ENCODE results near the gene HHAT. TPM values are rescaled to one million over a fixed set of nuclear protein-coding genes. Genes with fewer than 3 reads are reported as not detected.

Gene HHAT
- total RNA-seq, 2 donors from 2014 or later: 16.3 to 19.0 TPM

DNA sequence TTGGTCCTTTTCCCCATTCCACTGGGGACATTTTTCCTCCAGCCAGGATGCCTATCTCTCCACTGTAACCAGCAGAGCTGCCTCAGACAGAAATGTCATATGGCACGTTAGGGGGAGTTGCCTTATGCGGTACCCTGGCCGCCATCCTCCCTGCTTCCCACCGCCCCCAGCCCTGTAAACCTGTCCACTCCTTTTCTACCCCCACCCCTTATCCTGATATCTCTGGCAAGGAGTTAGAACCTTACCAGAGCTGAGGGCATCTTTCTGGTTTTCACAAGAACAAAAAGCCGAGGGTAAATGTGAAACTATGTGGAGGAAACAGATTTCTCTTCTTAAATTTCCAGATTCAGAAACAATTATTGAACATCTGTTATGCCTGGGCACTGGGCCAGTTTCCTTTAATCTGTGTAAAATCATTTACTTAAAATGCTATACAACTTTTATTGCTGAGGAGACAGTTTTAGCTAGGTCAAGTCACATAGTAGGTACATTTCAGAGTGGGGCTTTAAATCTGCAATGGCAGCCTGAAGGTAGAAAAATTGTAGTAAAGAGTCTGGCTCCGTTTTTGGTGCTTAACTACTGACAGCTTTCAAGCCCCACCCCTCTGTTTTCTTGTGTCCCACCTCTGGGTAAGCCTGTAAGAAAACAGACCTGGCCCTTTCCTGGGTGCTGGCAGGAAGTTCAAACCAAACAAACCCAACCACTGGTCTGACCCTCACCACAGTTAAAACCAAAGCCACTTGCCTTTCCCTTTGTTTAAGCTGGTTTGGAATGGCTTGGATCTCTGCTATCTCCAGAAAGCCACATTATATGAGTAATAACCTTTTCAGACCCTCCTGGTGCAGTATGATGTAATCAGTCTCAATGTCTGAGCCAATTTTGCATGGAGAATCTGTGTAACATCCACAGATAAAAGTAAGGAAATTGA lies 319.0 kb downstream of the HHAT start:
- Histone ChIP-seq H3K9me3 (no peaks in the 10 kb centered on the region), H3K27me3 (replicated peaks; ENCODE audit: insufficient read depth) (no peaks in the 10 kb centered on the region), H3K4me1 (replicated peaks) (no peaks in the 10 kb centered on the region), H3K27ac (no peak overlapping the region), H3K4me3 (no peak overlapping the region), H3K36me3 (no peaks in the 10 kb centered on the region)
- 40% methylated on average over 6 of the region's 6 CpGs for WGBS
- TF ChIP-seq POLR2AphosphoS5 (IDR thresholded peaks at IDR 0.05) (no peak), CTCF (IDR thresholded peaks at IDR 0.05) (no peak), POLR2A (IDR thresholded peaks at IDR 0.05) (no peak)
- no peak for DNase-seq (ENCODE audit: low spot score)
- intact Hi-C loops (cut with DNase I): no loop called here

DNA sequence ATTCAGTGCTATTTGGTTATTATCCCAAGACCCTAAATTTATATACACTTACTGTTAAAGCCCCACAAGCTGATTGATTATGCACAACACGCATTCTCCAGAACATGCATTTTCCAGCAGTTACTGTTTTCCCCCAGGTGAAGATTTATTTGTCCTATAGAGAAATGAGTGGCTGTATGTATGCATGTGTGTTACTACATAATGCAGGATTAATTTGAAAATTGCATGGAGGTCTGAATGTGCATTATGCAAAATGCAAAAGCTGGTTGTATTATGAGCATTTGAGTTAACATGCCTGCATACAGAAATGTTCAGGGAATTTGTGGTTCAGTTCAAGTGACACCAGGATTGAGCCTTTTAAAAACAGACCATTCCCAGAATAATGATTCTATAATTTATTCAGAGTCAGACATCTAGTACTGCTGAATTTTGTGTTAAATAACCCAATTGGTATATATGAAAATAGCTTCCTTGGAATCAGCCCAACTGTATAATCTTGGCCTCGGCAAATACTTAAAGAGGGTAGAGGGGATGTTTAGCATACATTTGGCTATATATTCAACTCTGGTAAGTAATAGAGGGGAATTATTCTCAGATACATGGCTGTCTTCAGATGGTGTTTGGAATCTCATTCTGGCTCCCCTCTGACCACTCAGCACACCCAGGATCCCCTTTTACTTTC lies 320.0 kb downstream of the HHAT start:
- no peaks in the 10 kb centered on the region for H3K9me3 ChIP-seq
- H3K27me3 ChIP-seq (replicated peaks; ENCODE audit: insufficient read depth): no peaks in the 10 kb centered on the region
- no peak overlapping the region for H3K27ac ChIP-seq
- WGBS: 47% methylated on average over 2 of the region's 2 CpGs
- no peaks in the 10 kb centered on the region for H3K36me3 ChIP-seq
- H3K4me1 ChIP-seq (replicated peaks): no peaks in the 10 kb centered on the region
- no peak overlapping the region for H3K4me3 ChIP-seq
- intact Hi-C loops (cut with DNase I): no loop called here
- no peak for DNase-seq (ENCODE audit: low spot score)
- TF ChIP-seq POLR2AphosphoS5 (IDR thresholded peaks at IDR 0.05) (no peak), CTCF (IDR thresholded peaks at IDR 0.05) (no peak), POLR2A (IDR thresholded peaks at IDR 0.05) (no peak)

GRCh38 chr1:210650403-210650802 lies 321.7 kb downstream of the HHAT start:
- 47% methylated on average over 2 of the region's 2 CpGs for WGBS
- Histone ChIP-seq H3K27me3 (replicated peaks; ENCODE audit: insufficient read depth) (no peaks in the 10 kb centered on the region), H3K36me3 (no peaks in the 10 kb centered on the region), H3K4me3 (no peak overlapping the region), H3K9me3 (no peaks in the 10 kb centered on the region), H3K4me1 (replicated peaks) (no peaks in the 10 kb centered on the region), H3K27ac (no peak overlapping the region)
- no peak for TF ChIP-seq POLR2A (IDR thresholded peaks at IDR 0.05)
- no peak for TF ChIP-seq CTCF (IDR thresholded peaks at IDR 0.05)
- no peak for TF ChIP-seq POLR2AphosphoS5 (IDR thresholded peaks at IDR 0.05)
- intact Hi-C loops (cut with DNase I): no loop called here
- DNase-seq (ENCODE audit: low spot score): no peak

- intact Hi-C loops (cut with DNase I): no loop called here
- Histone ChIP-seq H3K4me3 (no peak overlapping the region), H3K27ac (no peak overlapping the region), H3K4me1 (replicated peaks) (no peaks in the 10 kb centered on the region), H3K36me3 (no peaks in the 10 kb centered on the region), H3K27me3 (replicated peaks; ENCODE audit: insufficient read depth) (no peaks in the 10 kb centered on the region), H3K9me3 (no peaks in the 10 kb centered on the region)
- WGBS: 79% methylated on average over 7 of the region's 7 CpGs
- DNase-seq (ENCODE audit: low spot score): no peak
- TF ChIP-seq POLR2AphosphoS5 (IDR thresholded peaks at IDR 0.05): no peak
- TF ChIP-seq POLR2A (IDR thresholded peaks at IDR 0.05): no peak
Measured at GRCh38 chr1:210652329-210652954, 323.7 kb downstream of the HHAT start.

DNA sequence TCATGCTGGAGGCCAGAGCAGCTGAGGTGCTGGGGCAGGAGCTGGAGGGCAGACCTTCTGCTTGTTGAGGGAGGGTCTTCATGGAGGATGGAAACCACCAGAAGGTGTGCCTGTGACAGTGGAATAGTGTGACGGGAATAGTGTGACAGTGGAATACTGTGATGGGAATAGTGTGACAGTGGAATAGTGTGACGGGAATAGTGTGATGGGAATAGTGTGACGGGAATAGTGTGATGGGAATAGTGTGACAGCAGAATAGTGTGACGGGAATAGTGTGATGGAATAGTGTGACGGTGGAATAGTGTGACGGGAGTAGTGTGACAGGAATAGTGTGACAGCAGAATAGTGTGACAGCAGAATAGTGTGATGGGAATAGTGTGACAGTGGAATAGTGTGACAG lies 325.1 kb downstream of the HHAT start:
- H3K27ac ChIP-seq: no peak overlapping the region
- H3K9me3 ChIP-seq: no peaks in the 10 kb centered on the region
- H3K4me1 ChIP-seq (replicated peaks): no peaks in the 10 kb centered on the region
- 46% methylated on average over 6 of the region's 6 CpGs for WGBS
- H3K36me3 ChIP-seq: no peaks in the 10 kb centered on the region
- H3K4me3 ChIP-seq: no peak overlapping the region
- intact Hi-C loops (cut with DNase I): no loop called here
- no peak for TF ChIP-seq POLR2A (IDR thresholded peaks at IDR 0.05)
- TF ChIP-seq CTCF (IDR thresholded peaks at IDR 0.05): no peak
- TF ChIP-seq POLR2AphosphoS5 (IDR thresholded peaks at IDR 0.05): no peak
- no peak for DNase-seq (ENCODE audit: low spot score)
- H3K27me3 ChIP-seq (replicated peaks; ENCODE audit: insufficient read depth): no peaks in the 10 kb centered on the region
